Stimulated activated effector memory CD8-positive, alpha-beta T cell treated with anti-CD3 and anti-CD28 coated beads, Interleukin-12 subunit alpha, Interleukin-12 subunit beta, amount 100 ng/mL, for 72 hours (primary cell): ENCODE measurements around the gene B3GAT1.

Experiments
- ATAC-seq: fragments of 150-1000 bp; cut with Tn5 transposase; 2 replicates; pipeline ENCODE4 v1.10.0; 2021
- DNase-seq, 2 donors: peaks; one replicate each; pipeline ENCODE4 v3.0.0; 2021 to 2022; ENCODE audit warnings: low spot score in 2 of 2
- H3K27ac Mint-ChIP-seq: one replicate; pipeline ENCODE4 v1.8.0; 2022; ENCODE audit warnings: mild to moderate bottlenecking, mixed read lengths
- H3K36me3 Mint-ChIP-seq: one replicate; pipeline ENCODE4 v1.8.0; 2022; ENCODE audit warnings: mild to moderate bottlenecking, mixed read lengths
- H3K4me1 Mint-ChIP-seq: one replicate; pipeline ENCODE4 v1.8.0; 2022; ENCODE audit warnings: mixed read lengths
- H3K4me3 Mint-ChIP-seq: one replicate; pipeline ENCODE4 v1.8.0; 2022; ENCODE audit warnings: mild to moderate bottlenecking, mixed read lengths
- H3K9me3 Mint-ChIP-seq: one replicate; pipeline ENCODE4 v1.8.0; 2022; ENCODE audit warnings: mixed read lengths

B3GAT1 gene

GRCh38 chr11:134406264-134407185, 5.5 kb downstream of the B3GAT1 start:
- Mint-ChIP-seq H3K9me3 (no peaks in the 10 kb centered on the region), H3K36me3 (no peaks in the 10 kb centered on the region), H3K27ac (no peak overlapping the region), H3K4me3 (no peak overlapping the region), H3K4me1 (peaks cover 36% of the 10 kb centered on the region)
- ATAC-seq (peak; percentile 53), DNase-seq (no peak)

GRCh38 chr11:134405841-134406240, 6.2 kb downstream of the B3GAT1 start:
- DNase-seq (no peak), ATAC-seq (no peak)
- Mint-ChIP-seq H3K4me1 (peaks cover 34% of the 10 kb centered on the region), H3K27ac (no peak overlapping the region), H3K9me3 (no peaks in the 10 kb centered on the region), H3K36me3 (no peaks in the 10 kb centered on the region), H3K4me3 (no peak overlapping the region)

GRCh38 chr11:134405436-134405835, 6.6 kb downstream of the B3GAT1 start:
- DNase-seq (no peak), ATAC-seq (no peak)
- Mint-ChIP-seq H3K36me3 (no peaks in the 10 kb centered on the region), H3K9me3 (no peaks in the 10 kb centered on the region), H3K4me3 (no peak overlapping the region), H3K27ac (no peak overlapping the region), H3K4me1 (peaks cover 34% of the 10 kb centered on the region)

- ATAC-seq: no peak
- Mint-ChIP-seq H3K4me1 (peaks cover 33% of the 10 kb centered on the region), H3K36me3 (no peaks in the 10 kb centered on the region), H3K27ac (no peak overlapping the region), H3K4me3 (no peak overlapping the region), H3K9me3 (no peaks in the 10 kb centered on the region)
- DNase-seq: no peak
Measured at GRCh38 chr11:134404575-134405341, 7.3 kb downstream of the B3GAT1 start.

GRCh38 chr11:134402910-134403309, 9.1 kb downstream of the B3GAT1 start:
- no peak for ATAC-seq
- H3K4me3 Mint-ChIP-seq: no peak overlapping the region
- H3K4me1 Mint-ChIP-seq: peaks cover 29% of the 10 kb centered on the region

GRCh38 chr11:134401825-134402809, 9.9 kb downstream of the B3GAT1 start:
- peak overlapping the region; percentile 19 for H3K4me3 Mint-ChIP-seq
- DNase-seq (no peak), ATAC-seq (peak; percentile 53)
- no peak overlapping the region for H3K27ac Mint-ChIP-seq
- H3K36me3 Mint-ChIP-seq: no peaks in the 10 kb centered on the region
- H3K9me3 Mint-ChIP-seq: no peaks in the 10 kb centered on the region
- peaks cover 31% of the 10 kb centered on the region for H3K4me1 Mint-ChIP-seq

More at GRCh38 chr11:134402910-134403309, 9.1 kb downstream of the B3GAT1 start:
- no peaks in the 10 kb centered on the region for H3K36me3 Mint-ChIP-seq
- no peak for DNase-seq
- no peak overlapping the region for H3K27ac Mint-ChIP-seq
- no peaks in the 10 kb centered on the region for H3K9me3 Mint-ChIP-seq

GRCh38 chr11:134399996-134400395, 12.0 kb downstream of the B3GAT1 start:
- ATAC-seq (no peak), DNase-seq (no peak)
- Mint-ChIP-seq H3K4me3 (no peak overlapping the region), H3K4me1 (peaks cover 29% of the 10 kb centered on the region), H3K27ac (no peak overlapping the region), H3K36me3 (no peaks in the 10 kb centered on the region), H3K9me3 (no peaks in the 10 kb centered on the region)

GRCh38 chr11:134399293-134399654, 12.8 kb downstream of the B3GAT1 start:
- peaks cover 29% of the 10 kb centered on the region for H3K4me1 Mint-ChIP-seq

GRCh38 chr11:134398644-134399292, 13.3 kb downstream of the B3GAT1 start:
- Mint-ChIP-seq H3K9me3 (no peaks in the 10 kb centered on the region), H3K36me3 (peaks cover 4% of the 10 kb centered on the region), H3K4me1 (peaks cover 29% of the 10 kb centered on the region), H3K4me3 (no peak overlapping the region), H3K27ac (no peak overlapping the region)
- ATAC-seq: no peak
- no peak for DNase-seq

More at GRCh38 chr11:134399293-134399654, 12.8 kb downstream of the B3GAT1 start:
- H3K36me3 Mint-ChIP-seq: no peaks in the 10 kb centered on the region
- no peak for ATAC-seq
- no peak overlapping the region for H3K27ac Mint-ChIP-seq
- no peak overlapping the region for H3K4me3 Mint-ChIP-seq
- DNase-seq: no peak
- no peaks in the 10 kb centered on the region for H3K9me3 Mint-ChIP-seq

GRCh38 chr11:134398079-134398444, 14.0 kb downstream of the B3GAT1 start:
- DNase-seq: no peak
- H3K36me3 Mint-ChIP-seq: peaks cover 4% of the 10 kb centered on the region

GRCh38 chr11:134397304-134398078, 14.6 kb downstream of the B3GAT1 start:
- no peaks in the 10 kb centered on the region for H3K9me3 Mint-ChIP-seq
- H3K27ac Mint-ChIP-seq: peak overlapping the region; percentile 56
- peaks cover 4% of the 10 kb centered on the region for H3K36me3 Mint-ChIP-seq
- H3K4me1 Mint-ChIP-seq: peaks cover 30% of the 10 kb centered on the region
- no peak for ATAC-seq
- no peak overlapping the region for H3K4me3 Mint-ChIP-seq
- no peak for DNase-seq

More at GRCh38 chr11:134398079-134398444, 14.0 kb downstream of the B3GAT1 start:
- ATAC-seq: no peak
- H3K9me3 Mint-ChIP-seq: no peaks in the 10 kb centered on the region
- H3K4me1 Mint-ChIP-seq: peaks cover 29% of the 10 kb centered on the region
- no peak overlapping the region for H3K4me3 Mint-ChIP-seq
- no peak overlapping the region for H3K27ac Mint-ChIP-seq

GRCh38 chr11:134395002-134395401, 17.0 kb downstream of the B3GAT1 start:
- H3K4me1 Mint-ChIP-seq: peaks cover 13% of the 10 kb centered on the region
- H3K36me3 Mint-ChIP-seq: peaks cover 4% of the 10 kb centered on the region
- no peaks in the 10 kb centered on the region for H3K9me3 Mint-ChIP-seq
- DNase-seq: no peak
- no peak overlapping the region for H3K4me3 Mint-ChIP-seq
- no peak overlapping the region for H3K27ac Mint-ChIP-seq
- ATAC-seq: no peak

GRCh38 chr11:134394311-134394710, 17.7 kb downstream of the B3GAT1 start:
- Mint-ChIP-seq H3K9me3 (no peaks in the 10 kb centered on the region), H3K36me3 (peaks cover 4% of the 10 kb centered on the region), H3K27ac (no peak overlapping the region), H3K4me1 (peaks cover 11% of the 10 kb centered on the region), H3K4me3 (no peak overlapping the region)
- ATAC-seq (no peak), DNase-seq (no peak)

GRCh38 chr11:134393638-134394037, 18.4 kb downstream of the B3GAT1 start:
- H3K4me1 Mint-ChIP-seq: peaks cover 11% of the 10 kb centered on the region
- DNase-seq: no peak
- H3K9me3 Mint-ChIP-seq: no peaks in the 10 kb centered on the region
- H3K4me3 Mint-ChIP-seq: no peak overlapping the region
- peaks cover 4% of the 10 kb centered on the region for H3K36me3 Mint-ChIP-seq
- ATAC-seq: no peak
- no peak overlapping the region for H3K27ac Mint-ChIP-seq
